LNCaP clone FGC (cell line): ENCODE measurements around the gene RBM33.
A peak's percentile ranks its signal among the peaks of the same experiment; 100 is the strongest.

Experiments
- DNase-seq: peaks from one replicate; pipeline ENCODE4 v3.0.0-alpha.2; 2011; ENCODE audit warnings: low read depth
- H3K4me3 ChIP-seq: 2 replicates; pipeline ENCODE4 v1.5.1; 2011; ENCODE audit warnings: mild to moderate bottlenecking, low read depth, low read length, control low read depth
- TF ChIP-seq, protein P1 (sequence below): IDR thresholded peaks from 2 replicates; pipeline ENCODE4 v1.5.1; 2012; ENCODE audit warnings: mild to moderate bottlenecking; ENCODE audit not compliant: control insufficient read depth, insufficient read depth; ENCODE audit errors: extremely low read depth

Gene RBM33

DNA sequence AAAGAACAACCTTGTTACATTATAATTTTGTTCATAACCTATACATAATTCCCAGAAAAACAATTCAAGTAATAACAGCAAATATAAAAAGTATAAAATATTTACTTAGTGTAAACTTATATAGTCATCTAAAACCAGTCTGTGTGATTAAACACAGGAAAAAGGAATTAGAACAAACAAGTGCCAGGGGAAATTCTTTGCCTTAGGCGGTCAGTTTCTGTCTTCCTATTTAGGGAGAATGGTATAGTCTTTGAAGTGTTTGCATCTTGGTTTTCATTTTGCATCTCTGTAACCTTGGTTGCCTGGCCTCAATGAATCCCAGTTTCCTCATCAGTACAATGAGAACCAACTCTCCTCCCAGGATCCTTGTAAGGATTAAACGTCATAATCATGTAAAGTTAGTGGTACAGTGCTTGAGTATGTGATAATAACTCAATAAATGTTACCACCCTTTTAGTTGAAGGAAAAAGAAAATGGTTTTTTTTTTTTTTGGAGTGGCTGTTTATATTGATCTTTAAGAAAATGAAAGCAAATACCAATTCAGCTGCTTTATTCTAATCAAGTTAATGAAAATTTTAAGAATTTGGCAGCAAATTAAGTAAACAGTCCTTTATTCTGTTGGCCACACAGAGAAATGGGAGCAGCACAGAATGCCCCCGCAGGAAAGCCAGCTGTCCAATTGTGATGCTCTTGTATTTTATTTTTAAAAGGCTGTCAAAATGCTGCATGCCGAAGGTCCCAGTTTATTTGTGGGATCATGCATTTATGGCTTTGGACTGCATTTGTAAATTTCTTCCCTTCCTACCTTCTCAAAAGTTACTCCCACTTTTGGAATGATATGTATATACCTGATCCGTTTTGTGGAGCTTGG is 106.0 kb downstream of the RBM33 start:
- H3K4me3 ChIP-seq = no peak overlapping the region
- TF ChIP-seq, protein P1, sequence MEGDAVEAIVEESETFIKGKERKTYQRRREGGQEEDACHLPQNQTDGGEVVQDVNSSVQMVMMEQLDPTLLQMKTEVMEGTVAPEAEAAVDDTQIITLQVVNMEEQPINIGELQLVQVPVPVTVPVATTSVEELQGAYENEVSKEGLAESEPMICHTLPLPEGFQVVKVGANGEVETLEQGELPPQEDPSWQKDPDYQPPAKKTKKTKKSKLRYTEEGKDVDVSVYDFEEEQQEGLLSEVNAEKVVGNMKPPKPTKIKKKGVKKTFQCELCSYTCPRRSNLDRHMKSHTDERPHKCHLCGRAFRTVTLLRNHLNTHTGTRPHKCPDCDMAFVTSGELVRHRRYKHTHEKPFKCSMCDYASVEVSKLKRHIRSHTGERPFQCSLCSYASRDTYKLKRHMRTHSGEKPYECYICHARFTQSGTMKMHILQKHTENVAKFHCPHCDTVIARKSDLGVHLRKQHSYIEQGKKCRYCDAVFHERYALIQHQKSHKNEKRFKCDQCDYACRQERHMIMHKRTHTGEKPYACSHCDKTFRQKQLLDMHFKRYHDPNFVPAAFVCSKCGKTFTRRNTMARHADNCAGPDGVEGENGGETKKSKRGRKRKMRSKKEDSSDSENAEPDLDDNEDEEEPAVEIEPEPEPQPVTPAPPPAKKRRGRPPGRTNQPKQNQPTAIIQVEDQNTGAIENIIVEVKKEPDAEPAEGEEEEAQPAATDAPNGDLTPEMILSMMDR = no peak
- peak; percentile 60 for DNase-seq

DNA sequence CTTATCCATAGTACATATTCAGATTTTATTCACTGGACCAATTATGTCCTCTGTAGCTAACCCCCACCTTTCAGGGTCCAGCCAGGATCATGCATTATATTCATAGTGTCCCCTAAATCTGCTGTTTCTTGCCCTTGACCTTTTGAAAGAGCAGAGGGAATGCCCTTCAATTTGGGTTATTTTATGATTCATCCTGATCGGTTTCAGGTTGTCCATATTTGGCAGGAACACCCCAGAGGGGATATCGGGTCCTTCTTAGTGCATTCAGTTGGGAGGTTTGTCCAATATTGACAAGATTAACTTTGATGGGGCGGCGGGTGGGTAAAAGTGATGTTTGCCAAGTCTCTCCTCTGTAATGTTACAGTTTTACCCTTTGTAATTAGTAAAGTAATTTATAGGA is 106.9 kb downstream of the RBM33 start:
- TF ChIP-seq, protein P1 = no peak
- no peak for DNase-seq
- H3K4me3 ChIP-seq = no peak overlapping the region

DNA sequence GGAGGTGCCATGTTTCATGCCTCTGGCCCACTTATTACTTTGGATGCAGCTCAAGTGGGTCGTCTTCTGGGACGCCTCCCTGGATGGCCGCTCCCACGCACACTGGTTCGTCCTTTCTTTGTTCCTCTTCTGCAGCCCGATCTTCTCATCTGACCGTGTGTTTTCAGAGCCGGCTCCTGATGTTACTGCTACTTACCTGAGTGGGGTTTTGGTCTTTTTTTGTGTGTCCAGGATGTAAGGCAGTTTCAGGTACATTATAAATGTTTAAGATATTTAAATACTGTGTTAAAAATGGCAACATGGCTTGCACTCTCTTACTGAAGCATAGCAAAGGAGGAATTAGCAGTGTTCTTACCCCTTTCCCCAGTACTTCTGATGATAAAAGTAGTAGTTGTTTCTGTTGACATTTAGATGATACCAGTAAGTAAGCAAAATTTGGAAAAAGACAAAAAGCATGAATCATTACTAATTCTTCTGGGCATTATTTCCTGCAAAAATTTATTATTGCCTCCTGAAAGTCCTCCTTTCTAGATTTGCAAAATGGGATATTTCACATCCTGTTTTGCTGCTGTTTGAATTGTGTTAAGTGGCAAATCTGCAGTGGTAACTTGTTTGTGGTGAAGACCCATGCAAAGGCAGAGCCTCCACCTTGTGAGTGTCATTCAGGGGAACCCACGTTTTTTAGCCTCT is 108.4 kb downstream of the RBM33 start:
- TF ChIP-seq, protein P1 = no peak
- H3K4me3 ChIP-seq = no peak overlapping the region
- no peak for DNase-seq

DNA sequence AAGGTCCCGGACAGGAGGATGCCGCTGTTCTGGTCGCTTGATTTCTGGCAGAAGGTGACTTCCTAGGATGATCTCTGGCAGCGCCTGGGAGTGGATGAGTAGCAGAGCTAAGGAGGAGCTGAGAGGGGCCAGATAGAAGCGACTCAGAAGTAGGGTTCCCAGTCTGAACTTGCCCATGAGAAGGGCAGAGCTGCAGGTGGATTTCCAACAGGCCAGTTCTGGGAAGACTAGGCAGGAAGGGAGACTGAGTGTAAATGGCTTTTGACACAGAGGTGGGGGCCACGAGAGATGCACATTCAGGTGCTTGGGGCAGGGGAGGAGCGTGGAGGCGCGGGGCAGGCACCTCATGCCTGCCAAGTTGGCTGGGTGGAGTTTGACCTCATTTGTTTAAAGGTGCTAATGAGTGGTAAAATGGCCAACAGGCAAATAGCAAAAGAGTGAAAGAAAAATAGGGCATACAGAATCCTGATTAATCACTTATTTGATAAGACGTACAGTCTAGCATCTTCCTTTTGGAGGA is 109.0 kb downstream of the RBM33 start:
- DNase-seq = no peak
- no peak overlapping the region for H3K4me3 ChIP-seq
- TF ChIP-seq, protein P1 = no peak

DNA sequence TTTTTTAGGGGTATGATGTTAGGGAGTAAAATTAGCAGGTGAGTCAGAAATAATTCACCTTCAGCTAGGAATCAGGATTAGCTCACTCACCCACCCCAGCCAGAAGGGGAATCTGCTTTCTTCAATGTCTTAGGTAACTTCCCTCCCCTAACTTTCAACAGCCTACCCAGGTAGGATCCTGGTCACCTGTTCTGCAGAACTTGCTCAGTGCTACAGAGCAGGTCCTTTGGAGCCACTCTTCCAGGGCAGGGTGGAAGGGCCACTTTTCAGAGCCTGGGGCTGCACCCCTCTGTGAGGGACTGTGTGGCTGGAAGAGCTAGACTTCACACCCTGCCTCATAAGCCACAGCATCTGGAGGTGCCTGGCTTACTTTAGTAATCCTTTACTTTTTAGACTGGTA is 109.7 kb downstream of the RBM33 start:
- no peak overlapping the region for H3K4me3 ChIP-seq
- no peak for DNase-seq
- TF ChIP-seq, protein P1 = no peak

DNA sequence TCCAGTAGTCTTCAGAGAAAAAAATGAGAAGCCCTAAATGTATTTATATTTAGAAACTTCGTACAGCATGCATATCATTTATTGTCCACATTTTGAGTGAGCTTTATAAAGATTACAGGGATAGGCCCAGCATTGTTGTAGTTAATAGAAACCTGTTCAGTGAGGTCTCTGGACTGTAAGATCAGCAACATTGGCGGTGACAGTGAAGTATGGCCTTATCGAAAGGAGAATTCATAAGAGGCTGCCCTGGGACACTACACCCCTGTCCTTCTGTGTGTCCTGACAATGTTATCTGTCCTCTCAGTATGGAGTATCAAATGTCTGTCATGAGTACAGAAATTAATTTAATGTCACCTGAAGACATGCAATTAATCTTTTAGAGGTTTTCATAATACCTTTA is 110.6 kb downstream of the RBM33 start:
- DNase-seq = no peak
- TF ChIP-seq, protein P1 = no peak
- no peak overlapping the region for H3K4me3 ChIP-seq
